Measurements from ENCODE around the gene LEUTX. TPM values are rescaled to one million over a fixed set of nuclear protein-coding genes. Genes with fewer than 3 reads are reported as not detected.
"Not testable (repeated sequence)": the region's sequence is repeated elsewhere in the genome, so short reads cannot be mapped to it uniquely, and the experiment has no call there.

Gene LEUTX
- total RNA-seq, 4 donors from 2014 or later, result not detected

- Histone ChIP-seq H3K27me3 (peaks cover 8% of the 10 kb centered on the region), H3K27ac (no peak overlapping the region), H3K36me3 (no peaks in the 10 kb centered on the region), H3K9me3 (no peaks in the 10 kb centered on the region), H3K4me3 (no peak overlapping the region), H3K4me1 (no peaks in the 10 kb centered on the region)
- no peak for TF ChIP-seq POLR2A (IDR thresholded peaks at IDR 0.05)
- TF ChIP-seq EP300 (IDR thresholded peaks at IDR 0.05), result no peak
- TF ChIP-seq, protein P1, sequence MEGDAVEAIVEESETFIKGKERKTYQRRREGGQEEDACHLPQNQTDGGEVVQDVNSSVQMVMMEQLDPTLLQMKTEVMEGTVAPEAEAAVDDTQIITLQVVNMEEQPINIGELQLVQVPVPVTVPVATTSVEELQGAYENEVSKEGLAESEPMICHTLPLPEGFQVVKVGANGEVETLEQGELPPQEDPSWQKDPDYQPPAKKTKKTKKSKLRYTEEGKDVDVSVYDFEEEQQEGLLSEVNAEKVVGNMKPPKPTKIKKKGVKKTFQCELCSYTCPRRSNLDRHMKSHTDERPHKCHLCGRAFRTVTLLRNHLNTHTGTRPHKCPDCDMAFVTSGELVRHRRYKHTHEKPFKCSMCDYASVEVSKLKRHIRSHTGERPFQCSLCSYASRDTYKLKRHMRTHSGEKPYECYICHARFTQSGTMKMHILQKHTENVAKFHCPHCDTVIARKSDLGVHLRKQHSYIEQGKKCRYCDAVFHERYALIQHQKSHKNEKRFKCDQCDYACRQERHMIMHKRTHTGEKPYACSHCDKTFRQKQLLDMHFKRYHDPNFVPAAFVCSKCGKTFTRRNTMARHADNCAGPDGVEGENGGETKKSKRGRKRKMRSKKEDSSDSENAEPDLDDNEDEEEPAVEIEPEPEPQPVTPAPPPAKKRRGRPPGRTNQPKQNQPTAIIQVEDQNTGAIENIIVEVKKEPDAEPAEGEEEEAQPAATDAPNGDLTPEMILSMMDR (IDR thresholded peaks at IDR 0.05), result no peak
- TF ChIP-seq POLR2AphosphoS5 (IDR thresholded peaks at IDR 0.05), result no peak
- no peak for ATAC-seq
- WGBS, 2 donors (ENCODE audit: low coverage in 1 of 2), result 63 to 79% methylated on average over 3 to 5 of the region's 5 CpGs
Observed at GRCh38 chr19:39807846-39808364, 29.3 kb downstream of the LEUTX start.

DNA sequence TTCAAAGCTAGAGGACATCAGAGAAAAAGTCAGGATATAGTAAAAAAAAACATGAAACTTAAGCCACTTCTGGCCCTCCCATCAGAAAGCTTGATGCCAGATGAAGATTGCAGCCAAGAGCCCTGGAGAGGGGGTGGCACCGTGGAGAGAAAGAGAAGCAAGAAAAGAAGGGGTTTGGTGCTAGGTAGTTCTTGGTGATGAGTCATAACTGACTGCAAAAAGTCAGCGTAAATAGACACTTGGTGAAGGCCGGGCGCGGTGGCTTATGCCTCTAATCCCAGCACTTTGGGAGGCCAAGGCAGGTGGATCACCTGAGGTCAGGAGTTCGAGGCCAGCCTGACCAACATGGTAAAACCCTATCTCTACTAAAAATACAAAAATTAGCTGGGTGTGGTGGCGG is 30.0 kb downstream of the LEUTX start:
- not testable (repeated sequence) for H3K27me3 ChIP-seq, H3K4me3 ChIP-seq, H3K4me1 ChIP-seq, H3K27ac ChIP-seq, H3K36me3 ChIP-seq, H3K9me3 ChIP-seq, ATAC-seq
- WGBS, 2 donors (ENCODE audit: low coverage in 1 of 2), result 70 to 90% methylated on average over 4 to 7 of the region's 7 CpGs

DNA sequence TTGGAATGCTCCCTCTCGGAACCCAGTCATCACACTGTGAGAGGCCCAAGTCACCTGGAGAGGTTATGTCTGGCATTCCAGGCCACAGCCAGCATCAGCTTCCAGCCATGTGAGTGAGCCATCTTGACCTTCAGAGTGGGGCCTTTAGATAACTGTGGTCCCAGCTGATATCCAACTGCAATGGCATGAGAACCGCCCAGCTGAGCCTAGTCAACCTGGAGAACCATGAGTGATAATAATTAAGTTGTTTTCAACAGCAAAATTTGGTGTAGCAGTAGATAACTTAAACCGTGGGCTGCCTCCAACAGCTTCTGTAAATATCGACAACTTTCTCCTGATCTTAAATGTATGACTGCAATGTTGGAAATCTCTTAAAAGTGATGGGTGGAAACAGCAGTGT is 30.7 kb downstream of the LEUTX start:
- 91% methylated on average over 3 of the region's 4 CpGs; no CpG with 5 or more reads in 1 of the 2 donors for WGBS, 2 donors (ENCODE audit: low coverage in 1 of 2)

DNA sequence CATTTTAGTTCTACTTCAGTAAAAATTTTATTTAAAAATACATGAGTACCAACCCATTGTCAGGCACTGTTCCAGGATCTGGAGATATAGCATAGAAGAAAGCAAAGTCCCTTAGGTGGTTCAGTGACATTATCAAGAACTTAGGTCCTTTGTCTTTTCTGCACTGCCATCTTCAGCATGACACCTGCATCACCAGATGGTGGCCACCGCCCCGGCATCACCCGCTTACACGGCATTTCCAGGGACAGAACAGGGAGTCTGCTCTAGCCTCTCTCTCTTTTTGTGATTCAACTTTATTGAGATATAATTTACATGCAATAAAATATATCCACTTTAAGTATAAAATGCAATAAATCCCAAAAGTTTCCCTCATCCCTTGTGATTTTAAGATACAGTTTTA is 31.8 kb downstream of the LEUTX start:
- H3K27ac ChIP-seq, result no peak overlapping the region
- 90% methylated on average over 4 of the region's 4 CpGs; no CpG with 5 or more reads in 1 of the 2 donors for WGBS, 2 donors (ENCODE audit: low coverage in 1 of 2)
- H3K4me1 ChIP-seq, result no peaks in the 10 kb centered on the region
- no peaks in the 10 kb centered on the region for H3K36me3 ChIP-seq
- no peak overlapping the region for H3K4me3 ChIP-seq
- no peaks in the 10 kb centered on the region for H3K9me3 ChIP-seq
- H3K27me3 ChIP-seq, result no peaks in the 10 kb centered on the region
- no peak for ATAC-seq
- TF ChIP-seq POLR2AphosphoS5 (IDR thresholded peaks at IDR 0.05), result no peak
- TF ChIP-seq EP300 (IDR thresholded peaks at IDR 0.05), result no peak
- TF ChIP-seq POLR2A (IDR thresholded peaks at IDR 0.05), result no peak
- TF ChIP-seq, protein P1 (IDR thresholded peaks at IDR 0.05), result no peak

More for the DNA sequence above, 30.7 kb downstream of the LEUTX start:
- Histone ChIP-seq H3K36me3 (no peaks in the 10 kb centered on the region), H3K27ac (no peak overlapping the region), H3K9me3 (no peaks in the 10 kb centered on the region), H3K27me3 (no peaks in the 10 kb centered on the region), H3K4me1 (no peaks in the 10 kb centered on the region), H3K4me3 (no peak overlapping the region)
- TF ChIP-seq EP300 (IDR thresholded peaks at IDR 0.05) (no peak), POLR2AphosphoS5 (IDR thresholded peaks at IDR 0.05) (no peak)
- TF ChIP-seq, protein P1 (IDR thresholded peaks at IDR 0.05), result no peak
- ATAC-seq, result no peak

DNA sequence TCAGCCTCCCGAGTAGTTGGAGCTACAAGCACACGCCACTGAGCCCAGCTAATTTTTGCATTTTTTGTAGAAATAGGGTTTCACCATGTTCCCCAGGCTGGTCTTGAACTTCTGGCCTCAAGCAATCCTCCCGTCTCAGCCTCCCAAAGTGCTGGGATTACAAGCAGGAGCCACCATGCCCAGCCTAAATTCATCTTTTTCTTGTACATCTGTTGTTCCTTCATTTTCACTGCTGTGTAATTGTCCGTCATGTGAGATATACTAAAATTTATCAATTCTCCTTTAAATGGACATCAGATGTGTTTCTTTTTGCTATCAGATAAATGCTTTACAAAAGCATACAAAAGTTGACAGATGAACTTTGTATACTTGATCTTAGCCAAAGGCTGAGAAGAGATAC is 32.4 kb downstream of the LEUTX start:
- H3K27ac ChIP-seq, result no peak overlapping the region
- H3K27me3 ChIP-seq, result no peaks in the 10 kb centered on the region
- no peak for TF ChIP-seq EP300 (IDR thresholded peaks at IDR 0.05)
- TF ChIP-seq POLR2AphosphoS5 (IDR thresholded peaks at IDR 0.05), result no peak
- TF ChIP-seq, protein P1 (IDR thresholded peaks at IDR 0.05), result no peak
- TF ChIP-seq POLR2A (IDR thresholded peaks at IDR 0.05), result no peak
- peaks cover 0 to 3% of the 10 kb centered on the region in 2 donors for H3K36me3 ChIP-seq
- no peak for ATAC-seq
- WGBS, 2 donors (ENCODE audit: low coverage in 1 of 2), result 80 to 81% methylated on average over 3 to 4 of the region's 4 CpGs
- H3K9me3 ChIP-seq, result no peaks in the 10 kb centered on the region
- no peaks in the 10 kb centered on the region for H3K4me1 ChIP-seq
- H3K4me3 ChIP-seq, result no peak overlapping the region

Measured in gastroesophageal sphincter (tissue), 4 donors.